Upper lobe of left lung (tissue), 4 donors: ENCODE data around the gene RXRB.
A peak's percentile ranks its signal among the peaks of the same experiment; 100 is the strongest.

Experiments used
- EP300 ChIP-seq, 4 donors: sonication (generic); formaldehyde crosslinking; IDR thresholded peaks; one replicate each; pipeline ENCODE4 v1.5.1; 2017; ENCODE audit warnings: antibody characterized with exemption in 4 of 4, control low read depth in 2 of 4
- POLR2A ChIP-seq, 4 donors: fragments of 450-650 bp; IDR thresholded peaks; one replicate each; pipeline ENCODE4 v1.5.1; 2016 to 2017; ENCODE audit warnings: antibody characterized with exemption in 4 of 4, mild to moderate bottlenecking in 2 of 4
- POLR2AphosphoS5 ChIP-seq, 2 donors: sonication (generic); formaldehyde crosslinking; IDR thresholded peaks; one replicate each; pipeline ENCODE4 v1.5.1; 2017; ENCODE audit warnings: antibody characterized with exemption in 2 of 2
- TF ChIP-seq, protein P1 (sequence below), 6 experiments: fragments of 450-650 bp in 4 of 6; fragments of 200-600 bp in 2 of 6; sonication (generic) in 2 of 6; IDR thresholded peaks; one replicate each; pipeline ENCODE4 v1.5.1; 2016 to 2019; ENCODE audit warnings: antibody characterized with exemption in 6 of 6

DNA sequence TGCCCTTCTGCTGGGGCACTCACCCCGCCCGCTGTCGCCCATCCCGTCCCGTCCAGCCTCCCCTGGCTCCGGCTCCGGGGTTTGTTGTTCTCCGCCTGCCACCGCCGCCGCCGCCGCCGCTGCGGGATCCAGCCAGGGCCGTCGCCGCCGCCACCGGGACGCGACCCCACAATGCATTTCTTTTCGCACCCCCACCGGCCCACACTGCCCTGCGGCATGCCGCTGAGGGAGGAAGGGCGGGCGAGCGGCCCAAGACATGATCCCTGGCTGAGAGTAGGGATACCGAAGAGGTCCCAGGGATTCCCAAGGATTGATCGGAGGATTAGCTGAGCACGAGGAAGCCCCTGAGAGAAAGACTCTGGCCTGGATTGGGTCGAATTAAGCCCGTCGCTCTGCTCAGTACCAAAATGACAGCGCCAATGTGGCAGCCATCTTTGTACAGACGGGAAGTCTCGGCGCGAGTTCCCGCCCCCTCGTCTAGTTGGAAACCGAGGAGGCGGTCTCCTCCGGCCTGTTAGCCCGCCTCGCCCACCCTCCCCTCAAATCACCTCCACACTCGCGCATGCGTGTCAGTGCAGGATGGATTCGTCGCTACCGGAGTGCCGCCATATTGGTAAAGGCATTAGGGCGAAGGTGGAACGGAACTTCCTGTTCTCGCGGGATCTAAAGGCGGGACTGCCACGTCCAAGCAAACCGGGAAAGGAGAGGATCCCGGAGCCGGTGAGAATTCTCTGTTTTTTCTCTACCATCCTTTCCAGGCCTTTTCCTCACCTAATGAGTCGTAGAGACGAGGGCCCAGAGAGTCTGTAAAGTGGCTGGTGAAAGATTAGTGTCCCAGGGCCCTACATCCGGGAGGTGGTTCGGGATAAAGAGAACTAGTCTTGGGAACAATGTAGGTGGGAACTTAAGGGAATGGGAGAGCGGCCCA is at the start of gene RXRB, which contains the start of gene SLC39A7:
- TF ChIP-seq POLR2A (IDR thresholded peaks at IDR 0.05) (peak in 2 of 4 donors; percentile 79 to 88), POLR2AphosphoS5 (IDR thresholded peaks at IDR 0.05) (peak; percentile 76 to 84), EP300 (IDR thresholded peaks at IDR 0.05) (no peak)
- TF ChIP-seq, protein P1, sequence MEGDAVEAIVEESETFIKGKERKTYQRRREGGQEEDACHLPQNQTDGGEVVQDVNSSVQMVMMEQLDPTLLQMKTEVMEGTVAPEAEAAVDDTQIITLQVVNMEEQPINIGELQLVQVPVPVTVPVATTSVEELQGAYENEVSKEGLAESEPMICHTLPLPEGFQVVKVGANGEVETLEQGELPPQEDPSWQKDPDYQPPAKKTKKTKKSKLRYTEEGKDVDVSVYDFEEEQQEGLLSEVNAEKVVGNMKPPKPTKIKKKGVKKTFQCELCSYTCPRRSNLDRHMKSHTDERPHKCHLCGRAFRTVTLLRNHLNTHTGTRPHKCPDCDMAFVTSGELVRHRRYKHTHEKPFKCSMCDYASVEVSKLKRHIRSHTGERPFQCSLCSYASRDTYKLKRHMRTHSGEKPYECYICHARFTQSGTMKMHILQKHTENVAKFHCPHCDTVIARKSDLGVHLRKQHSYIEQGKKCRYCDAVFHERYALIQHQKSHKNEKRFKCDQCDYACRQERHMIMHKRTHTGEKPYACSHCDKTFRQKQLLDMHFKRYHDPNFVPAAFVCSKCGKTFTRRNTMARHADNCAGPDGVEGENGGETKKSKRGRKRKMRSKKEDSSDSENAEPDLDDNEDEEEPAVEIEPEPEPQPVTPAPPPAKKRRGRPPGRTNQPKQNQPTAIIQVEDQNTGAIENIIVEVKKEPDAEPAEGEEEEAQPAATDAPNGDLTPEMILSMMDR (IDR thresholded peaks at IDR 0.05) = peak in 2 of 6 experiments; percentile 10 to 21
